Measurements from ENCODE around the gene IDNK. TPM values are rescaled to one million over a fixed set of nuclear protein-coding genes. Genes with fewer than 3 reads are reported as not detected.

IDNK gene
- total and polyA plus RNA-seq, 2 of the 4 experiments (the other 2 are of a cell fraction) = 1.4 to 2.3 TPM

GRCh38 chr9:83680233-83680632 lies 57.3 kb downstream of the IDNK start:
- no peak overlapping the region for H3K14ac ChIP-seq (replicated peaks; ENCODE audit: low read depth, low read length)
- no peak overlapping the region for H4K8ac ChIP-seq (ENCODE audit: low read depth in 2 of 2, low read length in 2 of 2)
- no peak overlapping the region for H3K4me3 ChIP-seq (ENCODE audit: insufficient read depth, low read depth, low read length)
- H3K23ac ChIP-seq (ENCODE audit: low read depth, low read length) = no peak overlapping the region
- H3K4me2 ChIP-seq (ENCODE audit: low read depth, low read length) = no peak overlapping the region
- POLR2A ChIA-PET (ENCODE audit: unreplicated experiment) = no interaction called here
- no peaks in the 10 kb centered on the region; the same call in 1 of the 2 replicates for H3K9me1 ChIP-seq (ENCODE audit: insufficient read depth, low read length)
- H3K56ac ChIP-seq (ENCODE audit: extremely low read depth, insufficient read depth, low read length) = no peak overlapping the region
- in situ Hi-C loops (cut with MboI; ENCODE audit: low sequenced_read_pairs) (no loop called here), dilution Hi-C loops (cut with HindIII; ENCODE audit: low sequenced_read_pairs, unreplicated experiment) (no loop called here), intact Hi-C loops (cut with micrococcal nuclease) (no loop called here)
- H2BK5ac ChIP-seq (ENCODE audit: low read depth, low read length, poor library complexity, severe bottlenecking) = no peak overlapping the region
- no peak overlapping the region for H4K5ac ChIP-seq (ENCODE audit: low read depth, low read length)
- H3K79me1 ChIP-seq (ENCODE audit: low read depth in 1 of 2, low read length in 2 of 2) = peaks cover 16 to 38% of the 10 kb centered on the region in 2 experiments; a peak in 3 of 4 replicates
- H2BK120ac ChIP-seq (ENCODE audit: low read depth, low read length) = no peak overlapping the region
- H2AFZ ChIP-seq (replicated peaks; ENCODE audit: low read length, poor library complexity) = no peak overlapping the region
- H3K27ac ChIP-seq (ENCODE audit: insufficient read depth, low read length) = no peak overlapping the region
- TF ChIP-seq MAFK (IDR thresholded peaks at IDR 0.05; ENCODE audit: low read depth, low read length) (no peak), BHLHE40 (IDR thresholded peaks at IDR 0.05; ENCODE audit: low read depth, low read length) (no peak), POLR2A (IDR thresholded peaks at IDR 0.05; ENCODE audit: low read depth, low read length) (no peak), FOS (IDR thresholded peaks at IDR 0.05; ENCODE audit: low read depth, low read length) (no peak), MXI1 (IDR thresholded peaks at IDR 0.05; ENCODE audit: borderline replicate concordance, low read depth, low read length) (no peak), SMC3 (IDR thresholded peaks at IDR 0.05; ENCODE audit: low read depth, low read length) (no peak), CTCF (conservative IDR thresholded peaks at IDR 0.05; ENCODE audit: low read depth, low read length) (no peak), CHD1 (IDR thresholded peaks at IDR 0.05; ENCODE audit: low read depth, low read length) (no peak)
- TF ChIP-seq, protein P1, sequence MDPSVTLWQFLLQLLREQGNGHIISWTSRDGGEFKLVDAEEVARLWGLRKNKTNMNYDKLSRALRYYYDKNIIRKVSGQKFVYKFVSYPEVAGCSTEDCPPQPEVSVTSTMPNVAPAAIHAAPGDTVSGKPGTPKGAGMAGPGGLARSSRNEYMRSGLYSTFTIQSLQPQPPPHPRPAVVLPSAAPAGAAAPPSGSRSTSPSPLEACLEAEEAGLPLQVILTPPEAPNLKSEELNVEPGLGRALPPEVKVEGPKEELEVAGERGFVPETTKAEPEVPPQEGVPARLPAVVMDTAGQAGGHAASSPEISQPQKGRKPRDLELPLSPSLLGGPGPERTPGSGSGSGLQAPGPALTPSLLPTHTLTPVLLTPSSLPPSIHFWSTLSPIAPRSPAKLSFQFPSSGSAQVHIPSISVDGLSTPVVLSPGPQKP (IDR thresholded peaks at IDR 0.05; ENCODE audit: borderline replicate concordance, low read depth, low read length) = no peak
- no peak overlapping the region for H3K18ac ChIP-seq (ENCODE audit: low read depth, low read length)
- no peak overlapping the region for H4K91ac ChIP-seq (ENCODE audit: insufficient read depth, low read depth, low read length)
- H2BK20ac ChIP-seq (ENCODE audit: low read depth, low read length) = no peak overlapping the region
- WGBS, 2 experiments (ENCODE audit: extremely low coverage in 2 of 2, insufficient read length in 1 of 2) = no CpG with 5 or more reads among the region's 1 CpG
- peaks cover 21% of the 10 kb centered on the region for H3K36me3 ChIP-seq (ENCODE audit: control insufficient read depth, insufficient read depth, low read length)
- peaks cover 49% of the 10 kb centered on the region for H4K20me1 ChIP-seq (ENCODE audit: insufficient read depth, low read length)
- no peak overlapping the region for H3K4ac ChIP-seq (ENCODE audit: low read depth, low read length)
- ATAC-seq (ENCODE audit: low read depth) (no peak), DNase-seq (no peak)
- H3K4me1 ChIP-seq (ENCODE audit: control insufficient read depth, insufficient read depth, low read length) = peaks cover 4% of the 10 kb centered on the region; the same call in 1 of the 2 replicates
- no peak overlapping the region for H2AK9ac ChIP-seq (replicated peaks; ENCODE audit: low read depth, low read length, poor library complexity)
- no TSS peak for BruUV-seq (replicated peaks)
- H3K27me3 ChIP-seq (ENCODE audit: control insufficient read depth, insufficient read depth, low read length) = no peaks in the 10 kb centered on the region
- H2BK15ac ChIP-seq (ENCODE audit: low read depth, low read length) = no peak overlapping the region
- no peaks in the 10 kb centered on the region for H3K9me3 ChIP-seq (ENCODE audit: control insufficient read depth, insufficient read depth, low read length)
- H2AK5ac ChIP-seq (ENCODE audit: low read depth, low read length) = no peak overlapping the region
- CTCF ChIA-PET = interaction anchor here (0.6 to 1.1 kb wide), 2 partner anchors 19 to 40 kb away, joined by 3 to 4 read pairs; no protein-coding TSS in a partner anchor
- no peak overlapping the region for H3K9ac ChIP-seq (ENCODE audit: low read depth, low read length)
